HEK293T (cell line): Measurements from ENCODE around the gene CES1.

Experiments
- BHLHE40 ChIP-seq: fragments of 450-650 bp; IDR thresholded peaks from 2 replicates; pipeline ENCODE4 v1.6.1; 2016; ENCODE audit warnings: mild to moderate bottlenecking, moderate library complexity, borderline replicate concordance
- CTBP1 ChIP-seq: fragments of 450-650 bp; IDR thresholded peaks from 2 replicates; pipeline ENCODE4 v1.6.1; 2016; ENCODE audit warnings: borderline replicate concordance
- ELF4 ChIP-seq: fragments of 450-650 bp; IDR thresholded peaks from 2 replicates; pipeline ENCODE4 v1.6.1; 2017; ENCODE audit warnings: antibody characterized with exemption
- FOXA1 ChIP-seq: fragments of 450-650 bp; IDR thresholded peaks from 2 replicates; pipeline ENCODE4 v1.6.1; 2016; ENCODE audit warnings: mild to moderate bottlenecking
- FOXM1 ChIP-seq: fragments of 450-650 bp; IDR thresholded peaks from 2 replicates; pipeline ENCODE4 v1.6.1; 2017; ENCODE audit warnings: mild to moderate bottlenecking, borderline replicate concordance
- HDGF ChIP-seq: fragments of 450-650 bp; IDR thresholded peaks from 2 replicates; pipeline ENCODE4 v1.6.1; 2017; ENCODE audit warnings: antibody characterized with exemption, borderline replicate concordance
- L3MBTL2 ChIP-seq: fragments of 450-650 bp; conservative IDR thresholded peaks from 2 replicates; pipeline ENCODE4 v1.6.1; 2016; ENCODE audit warnings: mild to moderate bottlenecking
- NFRKB ChIP-seq: fragments of 450-650 bp; IDR thresholded peaks from 2 replicates; pipeline ENCODE4 v1.6.1; 2016; ENCODE audit warnings: mild to moderate bottlenecking, moderate library complexity
- SP1 ChIP-seq: fragments of 450-650 bp; IDR thresholded peaks from 2 replicates; pipeline ENCODE4 v1.6.1; 2017
- SUZ12 ChIP-seq: fragments of 450-650 bp; IDR thresholded peaks from 2 replicates; pipeline ENCODE4 v1.6.1; 2016; ENCODE audit warnings: mild to moderate bottlenecking
- TARDBP ChIP-seq: fragments of 450-650 bp; IDR thresholded peaks from 2 replicates; pipeline ENCODE4 v1.6.1; 2016
- TF ChIP-seq, protein P1 (sequence below): fragments of 450-650 bp; IDR thresholded peaks from 2 replicates; pipeline ENCODE4 v1.6.1; 2016

DNA sequence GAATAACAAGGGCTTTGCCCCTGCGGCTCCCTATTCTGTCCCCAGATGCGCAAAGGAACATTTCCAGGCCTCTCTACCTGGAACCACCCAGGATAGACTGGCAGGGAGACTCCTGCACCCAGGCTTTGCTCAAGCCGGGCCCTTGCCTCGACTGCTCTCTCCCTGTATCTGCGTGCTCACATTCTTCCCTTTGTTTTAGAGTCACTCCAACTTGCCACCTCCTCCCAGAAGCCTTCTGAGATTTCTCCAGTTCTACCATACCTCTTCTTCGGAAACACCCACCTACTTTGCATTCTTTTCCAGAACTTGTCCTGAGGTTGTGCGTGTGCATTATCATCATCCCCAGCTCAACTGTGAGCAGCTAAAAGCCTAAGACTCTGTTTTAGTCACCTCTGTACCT, 39.2 kb upstream of the CES1 start:
- TF ChIP-seq SUZ12 (no peak), ELF4 (no peak), CTBP1 (no peak), FOXM1 (no peak), NFRKB (no peak), BHLHE40 (no peak), L3MBTL2 (no peak), SP1 (no peak), TARDBP (no peak), FOXA1 (no peak), HDGF (no peak)
- TF ChIP-seq, protein P1, sequence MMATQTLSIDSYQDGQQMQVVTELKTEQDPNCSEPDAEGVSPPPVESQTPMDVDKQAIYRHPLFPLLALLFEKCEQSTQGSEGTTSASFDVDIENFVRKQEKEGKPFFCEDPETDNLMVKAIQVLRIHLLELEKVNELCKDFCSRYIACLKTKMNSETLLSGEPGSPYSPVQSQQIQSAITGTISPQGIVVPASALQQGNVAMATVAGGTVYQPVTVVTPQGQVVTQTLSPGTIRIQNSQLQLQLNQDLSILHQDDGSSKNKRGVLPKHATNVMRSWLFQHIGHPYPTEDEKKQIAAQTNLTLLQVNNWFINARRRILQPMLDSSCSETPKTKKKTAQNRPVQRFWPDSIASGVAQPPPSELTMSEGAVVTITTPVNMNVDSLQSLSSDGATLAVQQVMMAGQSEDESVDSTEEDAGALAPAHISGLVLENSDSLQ, result no peak
